Calu3 (cell line): ENCODE data around the gene CTAGE8. TPM values are rescaled to one million over a fixed set of nuclear protein-coding genes. Genes with fewer than 3 reads are reported as not detected.
"Not testable (repeated sequence)": the region's sequence is repeated elsewhere in the genome, so short reads cannot be mapped to it uniquely, and the experiment has no call there.

Experiments
- BruUV-seq: library from RNA; stranded (reverse); fragments of 400-500 nt; replicated peaks from 2 replicates; lab custom pipeline; 2021; lab: Mats Ljungman, UMichigan
- CTCF ChIA-PET: fragments of 300-600 bp; sonication (Branson Sonifier 250); formaldehyde crosslinking; loops from one replicate; lab custom pipeline; 2022; ENCODE audit warnings: antibody characterized with exemption; lab: Charles Lee
- DNase-seq: peaks from one replicate; pipeline ENCODE4 v3.0.0; 2022
- H3K27ac Mint-ChIP-seq: one replicate; pipeline ENCODE4 v1.8.0; 2022; ENCODE audit warnings: mixed read lengths; ENCODE audit not compliant: unreplicated experiment
- H3K27me3 Mint-ChIP-seq: one replicate; pipeline ENCODE4 v1.8.0; 2022; ENCODE audit warnings: mixed read lengths; ENCODE audit not compliant: unreplicated experiment
- H3K36me3 Mint-ChIP-seq: one replicate; pipeline ENCODE4 v1.8.0; 2022; ENCODE audit warnings: mild to moderate bottlenecking, moderate library complexity, mixed read lengths; ENCODE audit not compliant: insufficient read depth, unreplicated experiment
- H3K4me1 Mint-ChIP-seq: one replicate; pipeline ENCODE4 v1.8.0; 2022; ENCODE audit warnings: mild to moderate bottlenecking, low read depth, mixed read lengths; ENCODE audit not compliant: unreplicated experiment
- H3K4me3 Mint-ChIP-seq: one replicate; pipeline ENCODE4 v1.8.0; 2022; ENCODE audit warnings: mild to moderate bottlenecking, low read depth, moderate library complexity, mixed read lengths; ENCODE audit not compliant: unreplicated experiment
- H3K9me3 Mint-ChIP-seq: one replicate; pipeline ENCODE4 v1.8.0; 2022; ENCODE audit warnings: low read depth, mixed read lengths; ENCODE audit not compliant: unreplicated experiment
- CTCF ChIP-seq: fragments of 200-600 bp; IDR thresholded peaks from one replicate; pipeline ENCODE4 v1.8.0; 2022; ENCODE audit warnings: antibody characterized with exemption; ENCODE audit not compliant: unreplicated experiment
- intact Hi-C: fragments of 100-400 bp; cut with micrococcal nuclease; formaldehyde crosslinking; loops from one replicate; pipeline ENCODE4 v1.10.0; 2022; ENCODE audit not compliant: unreplicated experiment
- total RNA-seq: library from RNA; stranded (reverse); gene quantifications from 2 replicates; pipeline ENCODE4 v1.2.3, GENCODE V29; 2022

CTAGE8 gene
- total RNA-seq, 1 experiment from 2014 or later: 4.3 TPM

- H3K4me1 Mint-ChIP-seq, H3K27me3 Mint-ChIP-seq, H3K27ac Mint-ChIP-seq, intact Hi-C loops, DNase-seq, BruUV-seq, H3K9me3 Mint-ChIP-seq, H3K36me3 Mint-ChIP-seq, H3K4me3 Mint-ChIP-seq, CTCF ChIA-PET: not testable (repeated sequence)
Observed at GRCh38 chr7:144264692-144265091, 4.4 kb downstream of the CTAGE8 start, which contains the start of gene OR2A7. TSS of gene OR2A7 (minus strand) at chr7:144264792. CDS start at chr7:144259628, 5,164 bp downstream.

GRCh38 chr7:144262128-144262527, 7.0 kb downstream of the CTAGE8 start:
- H3K4me3 Mint-ChIP-seq, DNase-seq, intact Hi-C loops, H3K4me1 Mint-ChIP-seq, H3K27ac Mint-ChIP-seq, BruUV-seq, H3K36me3 Mint-ChIP-seq, H3K9me3 Mint-ChIP-seq, H3K27me3 Mint-ChIP-seq, CTCF ChIA-PET: not testable (repeated sequence)

- H3K27ac Mint-ChIP-seq, H3K9me3 Mint-ChIP-seq, H3K4me3 Mint-ChIP-seq, H3K27me3 Mint-ChIP-seq, DNase-seq, BruUV-seq, intact Hi-C loops, H3K4me1 Mint-ChIP-seq, CTCF ChIA-PET, H3K36me3 Mint-ChIP-seq: not testable (repeated sequence)
Observed at GRCh38 chr7:144259067-144259466, 10.0 kb downstream of the CTAGE8 start.

- no peak for TF ChIP-seq CTCF
- peaks cover 6% of the 10 kb centered on the region for H3K36me3 Mint-ChIP-seq
- intact Hi-C loops: no loop called here
- H3K9me3 Mint-ChIP-seq: no peaks in the 10 kb centered on the region
- DNase-seq: peak; percentile 13
- no peaks in the 10 kb centered on the region for H3K27me3 Mint-ChIP-seq
- no TSS peak for BruUV-seq
- H3K27ac Mint-ChIP-seq: no peak overlapping the region
- H3K4me3 Mint-ChIP-seq: no peak overlapping the region
- H3K4me1 Mint-ChIP-seq: no peaks in the 10 kb centered on the region
- CTCF ChIA-PET: no interaction called here
Observed at GRCh38 chr7:144256112-144256511, 13.0 kb downstream of the CTAGE8 start.

- TF ChIP-seq CTCF: no peak
- H3K9me3 Mint-ChIP-seq: no peaks in the 10 kb centered on the region
- H3K36me3 Mint-ChIP-seq: peaks cover 6% of the 10 kb centered on the region
- H3K27me3 Mint-ChIP-seq: no peaks in the 10 kb centered on the region
- no peak overlapping the region for H3K4me3 Mint-ChIP-seq
- no peak overlapping the region for H3K27ac Mint-ChIP-seq
- no peaks in the 10 kb centered on the region for H3K4me1 Mint-ChIP-seq
- no peak for DNase-seq
- intact Hi-C loops: no loop called here
- CTCF ChIA-PET: no interaction called here
- no TSS peak for BruUV-seq
Observed at GRCh38 chr7:144255471-144255897, 13.6 kb downstream of the CTAGE8 start.

- intact Hi-C loops, H3K27ac Mint-ChIP-seq, H3K27me3 Mint-ChIP-seq, BruUV-seq, H3K9me3 Mint-ChIP-seq, DNase-seq, H3K4me1 Mint-ChIP-seq, CTCF ChIA-PET, H3K36me3 Mint-ChIP-seq, H3K4me3 Mint-ChIP-seq: not testable (repeated sequence)
Observed at GRCh38 chr7:144252307-144252706, 16.8 kb downstream of the CTAGE8 start.

- H3K36me3 Mint-ChIP-seq, H3K27ac Mint-ChIP-seq, BruUV-seq, intact Hi-C loops, CTCF ChIA-PET, H3K4me1 Mint-ChIP-seq, H3K9me3 Mint-ChIP-seq, H3K27me3 Mint-ChIP-seq, DNase-seq, H3K4me3 Mint-ChIP-seq: not testable (repeated sequence)
Observed at GRCh38 chr7:144247674-144248330, 21.3 kb downstream of the CTAGE8 start.

GRCh38 chr7:144246967-144247366, 22.1 kb downstream of the CTAGE8 start:
- H3K4me1 Mint-ChIP-seq, H3K4me3 Mint-ChIP-seq, H3K27me3 Mint-ChIP-seq, H3K36me3 Mint-ChIP-seq, CTCF ChIA-PET, H3K9me3 Mint-ChIP-seq, H3K27ac Mint-ChIP-seq, BruUV-seq, intact Hi-C loops, DNase-seq: not testable (repeated sequence)
